ENCODE measurements around the gene PEX6.

Gene PEX6

GRCh38 chr6:42932412-42932811 is 46.6 kb downstream of the PEX6 start:
- no peak for DNase-seq

- DNase-seq: no peak
Measured at GRCh38 chr6:42929821-42930360, 49.1 kb downstream of the PEX6 start.

- peak; percentile 90 for DNase-seq
Measured at GRCh38 chr6:42928986-42929820, 49.8 kb downstream of the PEX6 start, which contains the start of gene CNPY3. Gene CNPY3 (plus strand): TSS chr6:42929480. CDS start chr6:42929571, 91 bp downstream.

GRCh38 chr6:42925248-42925857 is 53.6 kb downstream of the PEX6 start:
- no peak for DNase-seq

- DNase-seq: no peak
Measured at GRCh38 chr6:42923666-42924065, 55.3 kb downstream of the PEX6 start.

DNA sequence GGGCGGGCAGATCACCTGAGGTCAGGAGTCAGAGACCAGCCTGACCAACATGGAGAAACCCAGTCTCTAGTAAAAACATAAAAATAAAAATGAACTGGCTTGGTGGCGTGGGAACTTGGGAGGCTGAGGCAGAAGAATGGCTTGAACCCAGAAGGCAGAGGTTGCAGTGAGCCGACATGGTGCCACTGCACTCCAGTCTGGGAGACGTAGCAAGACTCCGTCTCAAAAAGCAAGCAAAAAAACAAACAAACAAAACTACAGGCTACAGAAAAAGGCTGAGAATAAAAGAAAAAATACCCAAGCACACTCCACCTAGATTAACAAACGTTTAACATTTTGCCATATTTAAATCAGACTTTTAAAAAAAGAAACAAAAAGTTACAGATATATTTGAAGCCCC is 57.2 kb downstream of the PEX6 start:
- no peak for DNase-seq

- DNase-seq: no peak
Measured at GRCh38 chr6:42916288-42916687, 62.7 kb downstream of the PEX6 start.

DNA sequence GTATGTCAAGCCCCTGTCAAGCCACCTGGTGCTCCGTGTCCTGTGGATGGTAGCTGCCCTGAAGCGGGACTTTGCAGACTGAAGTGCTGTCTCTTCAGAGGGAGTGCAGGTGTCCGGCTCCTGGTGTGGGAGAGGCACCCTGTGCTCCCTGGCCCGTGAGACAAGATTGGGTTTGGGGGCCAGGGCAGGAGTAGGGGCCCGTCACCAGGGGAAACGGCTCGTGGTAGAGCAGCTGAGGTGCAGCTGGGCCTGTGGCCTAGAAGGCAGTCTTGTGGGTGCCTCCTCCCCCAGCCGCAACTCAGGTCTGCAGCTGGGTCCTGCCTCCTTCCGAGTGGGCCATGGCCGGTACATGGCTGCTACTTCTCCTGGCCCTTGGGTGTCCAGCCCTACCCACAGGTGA is 63.2 kb downstream of the PEX6 start, which contains the start of gene PTCRA:
Gene PTCRA, plus strand, starts transcription at position 322 of the 400 bp plus-strand sequence. Its CDS starts 17 bp downstream, at position 339.
- no peak for DNase-seq

GRCh38 chr6:42914546-42914945 is 64.4 kb downstream of the PEX6 start:
- no peak for DNase-seq

Measured in NCI-H187 treated with DMSO at 0.1 percent for 48 hours (cell line).